ENCODE measurements around the gene ORC1. TPM values are rescaled to one million over a fixed set of nuclear protein-coding genes. Genes with fewer than 3 reads are reported as not detected.

Gene ORC1
- total RNA-seq, 1 experiment from 2014 or later = 25.6 TPM

DNA sequence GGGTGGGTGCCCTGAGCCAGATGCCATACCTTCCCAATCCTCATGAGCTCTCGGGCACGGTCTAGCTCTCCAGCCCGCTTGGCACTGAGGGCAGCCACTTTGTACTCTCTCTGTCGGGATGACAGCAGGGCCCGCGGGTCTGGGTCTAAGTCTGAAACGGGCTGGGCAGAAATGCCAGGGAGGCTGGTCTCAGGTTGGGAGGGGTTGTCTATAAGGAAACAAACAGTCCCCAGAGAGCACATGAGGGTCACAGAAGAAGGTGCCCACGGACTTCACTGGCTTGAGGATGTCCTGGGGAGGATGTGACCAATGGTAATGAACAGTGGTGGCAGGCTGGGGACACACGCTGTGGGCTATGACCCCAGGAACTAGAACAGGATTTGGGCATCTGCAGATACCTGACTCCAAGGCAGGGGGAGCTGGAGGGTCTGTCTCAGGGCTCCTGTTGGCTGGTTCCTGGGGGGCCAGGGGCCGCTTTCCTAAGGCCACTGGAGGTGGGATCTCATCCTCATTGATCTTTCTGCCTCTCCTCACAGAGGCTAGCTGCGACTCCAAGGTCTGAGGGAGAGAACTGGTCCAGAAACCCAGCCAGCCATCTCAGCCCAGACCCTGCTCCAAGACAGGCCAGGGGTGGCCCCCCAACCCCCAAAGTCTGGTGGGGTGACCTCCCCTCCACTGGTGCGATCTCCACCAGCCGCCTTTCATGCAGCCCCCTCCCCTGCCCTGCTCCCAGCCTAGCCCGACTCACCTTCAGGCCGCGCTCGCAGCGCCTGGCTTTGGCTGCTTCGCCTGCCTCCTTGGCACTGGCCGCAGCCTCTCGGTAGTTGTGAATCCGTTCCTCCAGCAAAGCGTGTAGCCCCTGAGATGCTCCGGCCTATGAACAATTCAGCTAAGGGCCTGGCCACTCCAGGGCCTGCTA is 44.3 kb downstream of the ORC1 start:
- Histone ChIP-seq H3K4me1 (ENCODE audit: control insufficient read depth in 1 of 2, insufficient read depth in 2 of 2, low read length in 2 of 2) (peaks cover 6 to 10% of the 10 kb centered on the region in 2 experiments; a peak in 3 of 4 replicates), H2AFZ (ENCODE audit: low read depth, low read length, poor library complexity, severe bottlenecking) (no peak overlapping the region), H3K4me2 (ENCODE audit: low read length) (no peak overlapping the region), H3K79me2 (ENCODE audit: insufficient read depth, low read length) (peaks cover 13% of the 10 kb centered on the region), H3K4me3 (replicated peaks in 1 of 2; ENCODE audit: low read depth in 1 of 2, low read length in 2 of 2) (no peak overlapping the region), H3K9ac (ENCODE audit: low read length) (no peak overlapping the region), H3K36me3 (ENCODE audit: control insufficient read depth in 1 of 2, insufficient read depth in 2 of 2, low read length in 2 of 2) (peaks cover 38 to 47% of the 10 kb centered on the region in 2 experiments), H3K9me2 (ENCODE audit: insufficient read depth) (no peaks in the 10 kb centered on the region), H3K27me3 (ENCODE audit: insufficient read depth, low read length) (no peaks in the 10 kb centered on the region), H4K20me1 (ENCODE audit: insufficient read depth) (no peaks in the 10 kb centered on the region), H3K9me3 (ENCODE audit: control insufficient read depth in 1 of 2, insufficient read depth in 1 of 2, low read depth in 1 of 2, low read length in 2 of 2) (no peaks in the 10 kb centered on the region), H3K27ac (ENCODE audit: low read depth, low read length) (no peak overlapping the region)
- no TSS peak for BruUV-seq (replicated peaks)
- CTCF ChIA-PET = no interaction called here
- RAD21 ChIA-PET (ENCODE audit: low non-redundant PET in 1 of 2, low total read pairs in 2 of 2, uncharacterized antibody in 2 of 2, unreplicated experiment in 2 of 2) = no interaction called here
- intact Hi-C loops (cut with micrococcal nuclease) = no loop called here
- TF ChIP-seq ELF1 (IDR thresholded peaks at IDR 0.05; ENCODE audit: borderline replicate concordance, low read depth) (no peak), ZFX (IDR thresholded peaks at IDR 0.05) (no peak), POLR2A (IDR thresholded peaks at IDR 0.05; ENCODE audit: borderline replicate concordance, extremely low read depth, insufficient read depth, insufficient read length) (no peak), CBX3 (IDR thresholded peaks at IDR 0.05; ENCODE audit: low read depth) (no peak), FOSL1 (IDR thresholded peaks at IDR 0.05; ENCODE audit: low read depth) (no peak)
- TF ChIP-seq, protein P1, sequence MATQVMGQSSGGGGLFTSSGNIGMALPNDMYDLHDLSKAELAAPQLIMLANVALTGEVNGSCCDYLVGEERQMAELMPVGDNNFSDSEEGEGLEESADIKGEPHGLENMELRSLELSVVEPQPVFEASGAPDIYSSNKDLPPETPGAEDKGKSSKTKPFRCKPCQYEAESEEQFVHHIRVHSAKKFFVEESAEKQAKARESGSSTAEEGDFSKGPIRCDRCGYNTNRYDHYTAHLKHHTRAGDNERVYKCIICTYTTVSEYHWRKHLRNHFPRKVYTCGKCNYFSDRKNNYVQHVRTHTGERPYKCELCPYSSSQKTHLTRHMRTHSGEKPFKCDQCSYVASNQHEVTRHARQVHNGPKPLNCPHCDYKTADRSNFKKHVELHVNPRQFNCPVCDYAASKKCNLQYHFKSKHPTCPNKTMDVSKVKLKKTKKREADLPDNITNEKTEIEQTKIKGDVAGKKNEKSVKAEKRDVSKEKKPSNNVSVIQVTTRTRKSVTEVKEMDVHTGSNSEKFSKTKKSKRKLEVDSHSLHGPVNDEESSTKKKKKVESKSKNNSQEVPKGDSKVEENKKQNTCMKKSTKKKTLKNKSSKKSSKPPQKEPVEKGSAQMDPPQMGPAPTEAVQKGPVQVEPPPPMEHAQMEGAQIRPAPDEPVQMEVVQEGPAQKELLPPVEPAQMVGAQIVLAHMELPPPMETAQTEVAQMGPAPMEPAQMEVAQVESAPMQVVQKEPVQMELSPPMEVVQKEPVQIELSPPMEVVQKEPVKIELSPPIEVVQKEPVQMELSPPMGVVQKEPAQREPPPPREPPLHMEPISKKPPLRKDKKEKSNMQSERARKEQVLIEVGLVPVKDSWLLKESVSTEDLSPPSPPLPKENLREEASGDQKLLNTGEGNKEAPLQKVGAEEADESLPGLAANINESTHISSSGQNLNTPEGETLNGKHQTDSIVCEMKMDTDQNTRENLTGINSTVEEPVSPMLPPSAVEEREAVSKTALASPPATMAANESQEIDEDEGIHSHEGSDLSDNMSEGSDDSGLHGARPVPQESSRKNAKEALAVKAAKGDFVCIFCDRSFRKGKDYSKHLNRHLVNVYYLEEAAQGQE (IDR thresholded peaks at IDR 0.05; ENCODE audit: low read depth) = no peak
- TF ChIP-seq, protein P2, sequence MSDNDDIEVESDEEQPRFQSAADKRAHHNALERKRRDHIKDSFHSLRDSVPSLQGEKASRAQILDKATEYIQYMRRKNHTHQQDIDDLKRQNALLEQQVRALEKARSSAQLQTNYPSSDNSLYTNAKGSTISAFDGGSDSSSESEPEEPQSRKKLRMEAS (IDR thresholded peaks at IDR 0.05) = no peak
- DNase-seq (ENCODE audit: low read depth, low spot score) (no peak), ATAC-seq (no peak)
- POLR2A ChIA-PET = no interaction called here

Measured in HCT116 (cell line).